Keratinocyte (primary cell): ENCODE data around the gene KRT78. TPM values are rescaled to one million over a fixed set of nuclear protein-coding genes. Genes with fewer than 3 reads are reported as not detected.

ENCODE experiments used
- DNase-seq: peaks from one replicate; pipeline ENCODE4 v3.0.0-alpha.2; 2011; ENCODE audit warnings: low read depth, missing footprints, low spot score
- FAIRE-seq: peaks from 2 replicates; lab custom pipeline; 2011; peaks lifted over from hg19 to GRCh38; lab: Jason Lieb, UNC
- H2AFZ ChIP-seq: 2 replicates; pipeline ENCODE4 v1.6.0; 2012; ENCODE audit warnings: low read length, control low read depth, inconsistent platforms; ENCODE audit not compliant: control insufficient read depth
- H3K27ac ChIP-seq: 2 replicates; pipeline ENCODE4 v1.5.1; 2011; ENCODE audit warnings: low read length; ENCODE audit not compliant: control insufficient read depth, insufficient read depth
- H3K27me3 ChIP-seq: 3 replicates; pipeline ENCODE4 v1.6.0; 2011; ENCODE audit warnings: low read length; ENCODE audit not compliant: control insufficient read depth, insufficient read depth; ENCODE audit errors: extremely low read depth
- H3K36me3 ChIP-seq, 2 experiments: 2 replicates in 1 of 2; 3 replicates in 1 of 2; pipeline ENCODE4 v1.5.1; 2011; ENCODE audit warnings: low read length in 2 of 2, mild to moderate bottlenecking in 1 of 2; ENCODE audit not compliant: control insufficient read depth in 2 of 2, insufficient read depth in 2 of 2; ENCODE audit errors: extremely low read depth in 1 of 2
- H3K4me1 ChIP-seq: 3 replicates; pipeline ENCODE4 v1.5.1; 2011; ENCODE audit warnings: low read length; ENCODE audit not compliant: control insufficient read depth, insufficient read depth; ENCODE audit errors: extremely low read depth
- H3K4me2 ChIP-seq: 3 replicates; pipeline ENCODE4 v1.6.0; 2011; ENCODE audit warnings: low read depth, low read length; ENCODE audit not compliant: control insufficient read depth, insufficient read depth; ENCODE audit errors: extremely low read depth
- H3K4me3 ChIP-seq, 3 experiments: fragments of 200-600 bp in 1 of 3; sonication (generic) in 1 of 3; 2 replicates in 2 of 3; 3 replicates in 1 of 3; pipeline ENCODE4 v1.5.1; 2011 to 2016; ENCODE audit warnings: low read length in 3 of 3, mild to moderate bottlenecking in 3 of 3, control low read depth in 2 of 3, inconsistent platforms in 1 of 3, low read depth in 1 of 3, mixed read lengths in 1 of 3, mixed run types in 1 of 3, moderate library complexity in 1 of 3; ENCODE audit not compliant: control insufficient read depth in 2 of 3, insufficient read depth in 2 of 3; ENCODE audit errors: extremely low read depth in 1 of 3
- H3K79me2 ChIP-seq: 2 replicates; pipeline ENCODE4 v1.6.0; 2012; ENCODE audit warnings: low read length; ENCODE audit not compliant: control insufficient read depth, insufficient read depth
- H3K9ac ChIP-seq: 3 replicates; pipeline ENCODE4 v1.6.0; 2011; ENCODE audit warnings: low read length; ENCODE audit not compliant: control insufficient read depth, insufficient read depth; ENCODE audit errors: extremely low read depth
- H3K9me1 ChIP-seq: 3 replicates; pipeline ENCODE4 v1.6.0; 2011; ENCODE audit warnings: low read length; ENCODE audit not compliant: control insufficient read depth, insufficient read depth; ENCODE audit errors: extremely low read depth
- H3K9me3 ChIP-seq: 2 replicates; pipeline ENCODE4 v1.5.1; 2012; ENCODE audit warnings: low read depth, low read length; ENCODE audit not compliant: control insufficient read depth
- H4K20me1 ChIP-seq: 3 replicates; pipeline ENCODE4 v1.6.0; 2011; ENCODE audit warnings: low read length; ENCODE audit not compliant: control insufficient read depth, insufficient read depth; ENCODE audit errors: extremely low read depth
- CTCF ChIP-seq, 3 experiments: IDR thresholded peaks in 1 of 3; conservative IDR thresholded peaks in 1 of 3; optimal IDR thresholded peaks in 1 of 3; 2 replicates in 2 of 3; 3 replicates in 1 of 3; pipeline versions ENCODE3 to v1.5.1; 2011; ENCODE audit warnings: low read length in 3 of 3, mild to moderate bottlenecking in 3 of 3, moderate library complexity in 2 of 3, control low read depth in 1 of 3, inconsistent platforms in 1 of 3; ENCODE audit not compliant: insufficient read depth in 2 of 3; ENCODE audit errors: extremely low read depth in 1 of 3
- EZH2 ChIP-seq: IDR thresholded peaks from one replicate; pipeline ENCODE4 v1.6.1; 2012; ENCODE audit warnings: inconsistent platforms, mild to moderate bottlenecking, low read length, moderate library complexity
- dilution Hi-C: fragments of 300-500 bp; cut with MboI; formaldehyde crosslinking; loops from one replicate; pipeline ENCODE4 v1.7.0; 2020; ENCODE audit warnings: low sequenced_read_pairs; ENCODE audit not compliant: extremely low pct_ligation_motif_present
- polyA plus RNA-seq, 5 experiments: library from polyadenylated mRNA; depleted of rRNA in 3 of 5; stranded (reverse) in 3 of 5; stranded (forward) in 1 of 5; unstranded in 1 of 5; fragments of >200 nt; gene quantifications; 1 replicate in 1 of 5; 2 replicates in 3 of 5; 3 replicates in 1 of 5; pipeline versions ENCODE4 v1.2.1 to v1.2.3, GENCODE V29; 2011 to 2012; ENCODE audit warnings: missing spikeins in 2 of 5, low read depth in 1 of 5, low replicate concordance in 1 of 5

Gene KRT78
- polyA plus RNA-seq, 1 donor (not counting 4 experiments of a cell fraction or from before 2014, with no cell fraction given), result 0.96 TPM

- H3K9me3 ChIP-seq, result no peaks in the 10 kb centered on the region
- no peak overlapping the region for H3K27ac ChIP-seq
- H3K79me2 ChIP-seq, result no peaks in the 10 kb centered on the region
- H3K27me3 ChIP-seq, result peaks cover 33% of the 10 kb centered on the region
- no peaks in the 10 kb centered on the region for H3K9me1 ChIP-seq
- FAIRE-seq, result no peak
- H4K20me1 ChIP-seq, result no peaks in the 10 kb centered on the region
- H3K4me3 ChIP-seq, result no peak overlapping the region
- no peak for TF ChIP-seq CTCF (optimal IDR thresholded peaks at IDR 0.05 in 1 of 3, IDR thresholded peaks at IDR 0.05 in 1 of 3, conservative IDR thresholded peaks at IDR 0.05 in 1 of 3; ENCODE audit: extremely low read depth in 1 of 3, insufficient read depth in 2 of 3, low read length in 3 of 3)
- TF ChIP-seq EZH2, result no peak
- H2AFZ ChIP-seq, result no peak overlapping the region
- no peak overlapping the region for H3K9ac ChIP-seq
- no peaks in the 10 kb centered on the region for H3K4me1 ChIP-seq
- no peaks in the 10 kb centered on the region for H3K36me3 ChIP-seq
- H3K4me2 ChIP-seq, result no peak overlapping the region
- dilution Hi-C loops, result no loop called here
- DNase-seq, result no peak
These were observed 36.0 kb downstream of the KRT78 start for GRCh38 chr12:52812749-52813148.

- dilution Hi-C loops, result no loop called here
- TF ChIP-seq CTCF (optimal IDR thresholded peaks at IDR 0.05 in 1 of 3, IDR thresholded peaks at IDR 0.05 in 1 of 3, conservative IDR thresholded peaks at IDR 0.05 in 1 of 3; ENCODE audit: extremely low read depth in 1 of 3, insufficient read depth in 2 of 3, low read length in 3 of 3) (no peak), EZH2 (no peak)
- no peak overlapping the region for H3K4me2 ChIP-seq
- H4K20me1 ChIP-seq, result no peaks in the 10 kb centered on the region
- no peak for FAIRE-seq
- no peak overlapping the region for H3K27ac ChIP-seq
- H2AFZ ChIP-seq, result no peak overlapping the region
- DNase-seq, result no peak
- H3K4me1 ChIP-seq, result no peaks in the 10 kb centered on the region
- H3K79me2 ChIP-seq, result no peaks in the 10 kb centered on the region
- no peak overlapping the region for H3K9ac ChIP-seq
- peaks cover 34% of the 10 kb centered on the region for H3K27me3 ChIP-seq
- H3K9me3 ChIP-seq, result no peaks in the 10 kb centered on the region
- no peaks in the 10 kb centered on the region for H3K9me1 ChIP-seq
- no peaks in the 10 kb centered on the region for H3K36me3 ChIP-seq
- no peak overlapping the region for H3K4me3 ChIP-seq
These were observed 36.8 kb downstream of the KRT78 start for GRCh38 chr12:52812073-52812400.
